HepG2 (cell line): ENCODE data around the gene HLA-B. TPM values are rescaled to one million over a fixed set of nuclear protein-coding genes. Genes with fewer than 3 reads are reported as not detected.

Source experiments
- ATAC-seq: fragments of 200-7000 bp; cut with Tn5 transposase; 3 replicates; pipeline ENCODE4 v1.9.1; 2020; ENCODE audit warnings: mild to moderate bottlenecking, moderate library complexity
- BruUV-seq: library from RNA; stranded (reverse); fragments of 400-500 nt; replicated peaks from 2 replicates; lab custom pipeline; 2021; lab: Mats Ljungman, UMichigan
- CTCF ChIA-PET: fragments of 300-600 bp; formaldehyde crosslinking; extraction: SDS; loops from one replicate; lab custom pipeline; 2021; ENCODE audit warnings: low total read pairs, inconsistent platforms, low intra/inter-chr PET ratio; lab: Yijun Ruan, JAX
- POLR2A ChIA-PET: fragments of 350-600 bp; sonication (Branson Sonifier 250); formaldehyde crosslinking; loops from one replicate; lab custom pipeline; 2020; ENCODE audit warnings: antibody characterized with exemption, inconsistent platforms; lab: Yijun Ruan, JAX
- DNase-seq: peaks from one replicate; pipeline ENCODE4 v3.0.0-alpha.2; 2015; ENCODE audit warnings: low spot score
- FAIRE-seq: peaks from 3 replicates; lab custom pipeline; 2011; peaks lifted over from hg19 to GRCh38; lab: Jason Lieb, UNC
- H2AFZ ChIP-seq: one replicate; pipeline ENCODE4 v1.6.1; 2011; ENCODE audit warnings: low read length, inconsistent platforms
- H3K27ac ChIP-seq: fragments of 300-600 bp; 3 replicates; pipeline ENCODE4 v1.8.0; 2011; ENCODE audit warnings: mixed run types, mild to moderate bottlenecking, mixed read lengths, low read length, inconsistent platforms; ENCODE audit not compliant: insufficient read depth; ENCODE audit errors: extremely low read length
- H3K27me3 ChIP-seq, 2 experiments: fragments of 200-600 bp in 1 of 2; 2 replicates in 1 of 2; 3 replicates in 1 of 2; pipeline versions ENCODE4 v1.6.0 to v1.8.0; 2011; ENCODE audit warnings: low read length in 2 of 2, mild to moderate bottlenecking in 2 of 2, moderate library complexity in 2 of 2, inconsistent platforms in 1 of 2; ENCODE audit not compliant: insufficient read depth in 2 of 2, control insufficient read depth in 1 of 2
- H3K36me3 ChIP-seq, 2 experiments: fragments of 200-600 bp in 1 of 2; replicated peaks in 1 of 2; 2 replicates in 1 of 2; 3 replicates in 1 of 2; pipeline versions ENCODE4 v1.5.1 to v1.8.0; 2011; ENCODE audit warnings: low read length in 2 of 2, inconsistent platforms in 1 of 2; ENCODE audit not compliant: insufficient read depth in 2 of 2, control insufficient read depth in 1 of 2
- H3K4me1 ChIP-seq: 2 replicates; pipeline ENCODE4 v1.5.1; 2012; ENCODE audit warnings: low read length, inconsistent platforms; ENCODE audit not compliant: insufficient read depth
- H3K4me2 ChIP-seq: 2 replicates; pipeline ENCODE4 v1.6.0; 2011; ENCODE audit warnings: low read depth, low read length, inconsistent platforms
- H3K4me3 ChIP-seq, 3 experiments: fragments of 200-600 bp in 1 of 3; sonication (generic), shearing (Covaris generic) in 1 of 3; replicated peaks in 1 of 3; 2 replicates each; pipeline ENCODE4 v1.5.1; 2011 to 2016; ENCODE audit warnings: low read length in 3 of 3, inconsistent platforms in 2 of 3, low read depth in 2 of 3, mild to moderate bottlenecking in 2 of 3, control low read depth in 1 of 3, mixed read lengths in 1 of 3; ENCODE audit not compliant: insufficient read depth in 1 of 3
- H3K79me2 ChIP-seq: one replicate; pipeline ENCODE4 v1.6.1; 2011; ENCODE audit warnings: low read length, inconsistent platforms; ENCODE audit not compliant: insufficient read depth
- H3K9ac ChIP-seq: 2 replicates; pipeline ENCODE4 v1.6.0; 2011; ENCODE audit warnings: mild to moderate bottlenecking, low read depth, low read length, inconsistent platforms; ENCODE audit not compliant: insufficient read depth
- H3K9me3 ChIP-seq: 2 replicates; pipeline ENCODE4 v1.5.1; 2012; ENCODE audit warnings: mild to moderate bottlenecking, low read length
- H4K20me1 ChIP-seq: 2 replicates; pipeline ENCODE4 v1.6.0; 2011; ENCODE audit warnings: inconsistent platforms, mild to moderate bottlenecking, low read length, moderate library complexity; ENCODE audit not compliant: insufficient read depth
- GATA4 ChIP-seq: sonication (generic); IDR thresholded peaks from 2 replicates; pipeline ENCODE4 v1.6.1; 2016; ENCODE audit warnings: antibody characterized with exemption, low read depth, borderline replicate concordance
- GTF3A ChIP-seq: sonication (generic); formaldehyde crosslinking; conservative IDR thresholded peaks from 2 replicates; pipeline ENCODE4 v1.4.0; 2020; ENCODE audit warnings: mild to moderate bottlenecking, missing genetic modification reagents
- IKZF1 ChIP-seq: fragments of 450-650 bp; IDR thresholded peaks from 2 replicates; pipeline ENCODE4 v1.7.1; 2016
- PAF1 ChIP-seq: IDR thresholded peaks from 2 replicates; pipeline ENCODE4 v1.6.1; 2016; ENCODE audit warnings: missing genetic modification reagents, missing compliant biosample characterization
- PAX8 ChIP-seq: sonication (generic); formaldehyde crosslinking; IDR thresholded peaks from 2 replicates; pipeline ENCODE4 v1.8.0; 2022; ENCODE audit warnings: mild to moderate bottlenecking, missing genetic modification reagents, borderline replicate concordance
- RFXAP ChIP-seq: sonication (generic); formaldehyde crosslinking; IDR thresholded peaks from 2 replicates; pipeline ENCODE4 v1.4.0; 2020; ENCODE audit warnings: missing genetic modification reagents, borderline replicate concordance
- TSC22D2 ChIP-seq: sonication (generic); formaldehyde crosslinking; IDR thresholded peaks from 2 replicates; pipeline ENCODE4 v1.5.1; 2020; ENCODE audit warnings: missing genetic modification reagents, mild to moderate bottlenecking, borderline replicate concordance
- ZMYM3 ChIP-seq: sonication (generic); formaldehyde crosslinking; IDR thresholded peaks from 2 replicates; pipeline ENCODE4 v1.5.1; 2020; ENCODE audit warnings: mild to moderate bottlenecking, missing genetic modification reagents
- ZNF746 ChIP-seq: sonication (generic); formaldehyde crosslinking; IDR thresholded peaks from 2 replicates; pipeline ENCODE4 v1.8.0; 2022; ENCODE audit warnings: mild to moderate bottlenecking, missing genetic modification reagents
- ZNF883 ChIP-seq: sonication (generic); formaldehyde crosslinking; IDR thresholded peaks from 2 replicates; pipeline ENCODE4 v1.5.1; 2020; ENCODE audit warnings: mild to moderate bottlenecking, missing genetic modification reagents; ENCODE audit errors: not compliant biosample characterization
- WGBS: methylation state at CpG from one replicate; pipeline ENCODE4 v1.1.6; 2017; ENCODE audit warnings: low lambda C conversion rate; 5-methylcytosine and 5-hydroxymethylcytosine counted together
- in situ Hi-C: cut with HindIII; loops from 2 replicates; pipeline ENCODE4 v1.10.0; 2017; ENCODE audit warnings: low pct_unique_long_range_greater_than_20kb; ENCODE audit not compliant: extremely low pct_ligation_motif_present
- intact Hi-C: fragments of 100-400 bp; cut with micrococcal nuclease; formaldehyde crosslinking; loops from one replicate; pipeline ENCODE4 v1.10.0; 2022; ENCODE audit not compliant: unreplicated experiment
- polyA plus RNA-seq, 8 experiments: library from polyadenylated mRNA; depleted of rRNA in 3 of 8; stranded (reverse) in 7 of 8; unstranded in 1 of 8; fragments of >200 nt; fragmentation: Illumina TruSeq in 4 of 8; extraction: Trizol in 4 of 8; gene quantifications; 2 replicates each; pipeline versions ENCODE4 v1.2.1 to v1.2.3, GENCODE V29; 2011 to 2016; ENCODE audit warnings: low read depth in 4 of 8, missing spikeins in 1 of 8, mixed read lengths in 1 of 8; ENCODE audit not compliant: insufficient read depth in 1 of 8
- total RNA-seq, 5 experiments: library from RNA; depleted of rRNA; stranded (reverse); fragments of >200 nt; fragmentation: Illumina TruSeq; extraction: Trizol; gene quantifications; 2 replicates each; pipeline ENCODE4 v1.2.3, GENCODE V29; 2016; ENCODE audit warnings: low read depth in 1 of 5
- TF ChIP-seq, protein P1 (sequence below): sonication (generic); formaldehyde crosslinking; IDR thresholded peaks from 2 replicates; pipeline ENCODE4 v1.5.0; 2020; ENCODE audit warnings: missing genetic modification reagents
- TF ChIP-seq, protein P2 (sequence below): sonication (generic); formaldehyde crosslinking; IDR thresholded peaks from 2 replicates; pipeline ENCODE4 v1.4.0; 2020; ENCODE audit warnings: low read depth, mild to moderate bottlenecking, missing genetic modification reagents
- TF ChIP-seq, protein P3 (sequence below): sonication (generic); formaldehyde crosslinking; IDR thresholded peaks from 2 replicates; pipeline ENCODE4 v1.4.0; 2020; ENCODE audit warnings: mild to moderate bottlenecking, missing genetic modification reagents

The HLA-B gene
- total and polyA plus RNA-seq, 2 of the 13 experiments (the other 11 are each of a cell fraction or from before 2014, with no cell fraction given) = 35.3 to 88.9 TPM

DNA sequence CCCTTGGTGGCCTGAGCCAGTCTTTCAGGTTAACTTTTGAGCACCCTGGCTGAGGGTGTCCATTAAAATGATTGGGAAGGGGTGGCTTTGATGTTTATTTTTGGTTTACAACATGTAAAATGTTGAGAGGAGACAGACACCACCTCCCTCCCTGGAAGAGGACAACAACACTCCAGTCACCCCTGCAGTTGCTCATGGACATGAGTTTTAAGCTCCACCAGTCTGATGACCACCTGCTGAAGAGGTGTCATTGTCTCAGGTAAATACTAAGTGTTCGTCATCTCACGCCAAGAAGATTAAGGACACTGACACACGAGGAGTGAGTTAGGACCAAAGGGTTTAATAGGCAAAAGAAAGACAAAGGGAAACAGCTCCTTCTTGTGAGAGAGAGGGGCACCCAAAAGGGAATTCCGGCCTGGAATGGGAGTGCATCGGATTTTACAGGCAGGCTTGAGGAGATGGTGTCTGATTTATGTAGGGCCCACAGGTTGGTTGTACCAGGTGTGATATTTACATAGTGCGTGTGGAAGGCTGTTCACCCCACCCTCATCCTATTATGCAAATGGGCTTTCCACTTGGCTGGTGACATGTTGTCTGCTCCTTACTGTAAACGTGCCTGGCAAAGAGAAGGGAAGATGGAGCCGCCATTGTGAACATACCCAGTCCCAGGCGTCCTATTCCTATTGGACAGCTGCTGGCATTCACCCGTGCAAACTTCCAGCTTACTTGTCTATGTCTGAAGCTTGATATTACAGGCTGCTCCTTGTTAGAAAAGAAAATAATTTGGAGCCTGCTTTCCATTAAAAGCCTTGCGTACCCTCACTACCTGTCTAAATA, 6.6 kb downstream of the HLA-B start (continued):
- no peak for TF ChIP-seq GATA4
- no peak for TF ChIP-seq GTF3A (CRISPR knock-in tag)
- TF ChIP-seq, protein P1, sequence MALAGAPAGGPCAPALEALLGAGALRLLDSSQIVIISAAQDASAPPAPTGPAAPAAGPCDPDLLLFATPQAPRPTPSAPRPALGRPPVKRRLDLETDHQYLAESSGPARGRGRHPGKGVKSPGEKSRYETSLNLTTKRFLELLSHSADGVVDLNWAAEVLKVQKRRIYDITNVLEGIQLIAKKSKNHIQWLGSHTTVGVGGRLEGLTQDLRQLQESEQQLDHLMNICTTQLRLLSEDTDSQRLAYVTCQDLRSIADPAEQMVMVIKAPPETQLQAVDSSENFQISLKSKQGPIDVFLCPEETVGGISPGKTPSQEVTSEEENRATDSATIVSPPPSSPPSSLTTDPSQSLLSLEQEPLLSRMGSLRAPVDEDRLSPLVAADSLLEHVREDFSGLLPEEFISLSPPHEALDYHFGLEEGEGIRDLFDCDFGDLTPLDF = no peak
- TF ChIP-seq ZMYM3 = no peak
- TF ChIP-seq ZNF883 (CRISPR knock-in tag) = no peak
- no peak for TF ChIP-seq PAF1

DNA sequence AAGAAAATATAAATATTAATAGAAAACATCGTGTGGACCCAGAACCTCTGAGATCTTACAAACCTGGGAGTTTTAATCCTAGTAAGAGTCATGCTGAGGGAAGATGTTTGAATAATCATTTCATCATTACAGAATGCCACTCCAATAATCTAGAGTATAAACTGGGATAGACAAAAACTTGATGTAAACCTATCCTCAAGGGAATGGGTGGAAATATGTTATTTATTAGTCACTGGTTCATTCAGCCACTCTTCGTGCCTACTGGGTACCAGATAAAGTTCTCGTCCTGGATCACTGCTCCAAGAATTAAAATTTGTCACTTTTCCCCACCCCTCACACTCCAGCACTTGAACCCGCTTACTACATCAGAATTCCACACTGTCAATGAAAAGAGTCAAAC, 7.7 kb downstream of the HLA-B start:
- TF ChIP-seq, protein P2, sequence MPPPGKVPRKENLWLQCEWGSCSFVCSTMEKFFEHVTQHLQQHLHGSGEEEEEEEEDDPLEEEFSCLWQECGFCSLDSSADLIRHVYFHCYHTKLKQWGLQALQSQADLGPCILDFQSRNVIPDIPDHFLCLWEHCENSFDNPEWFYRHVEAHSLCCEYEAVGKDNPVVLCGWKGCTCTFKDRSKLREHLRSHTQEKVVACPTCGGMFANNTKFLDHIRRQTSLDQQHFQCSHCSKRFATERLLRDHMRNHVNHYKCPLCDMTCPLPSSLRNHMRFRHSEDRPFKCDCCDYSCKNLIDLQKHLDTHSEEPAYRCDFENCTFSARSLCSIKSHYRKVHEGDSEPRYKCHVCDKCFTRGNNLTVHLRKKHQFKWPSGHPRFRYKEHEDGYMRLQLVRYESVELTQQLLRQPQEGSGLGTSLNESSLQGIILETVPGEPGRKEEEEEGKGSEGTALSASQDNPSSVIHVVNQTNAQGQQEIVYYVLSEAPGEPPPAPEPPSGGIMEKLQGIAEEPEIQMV (CRISPR knock-in tag) = no peak
- TF ChIP-seq PAX8 (no peak), RFXAP (CRISPR knock-in tag) (no peak), ZNF746 (CRISPR knock-in tag) (no peak), IKZF1 (no peak), TSC22D2 (no peak)
- TF ChIP-seq, protein P3, sequence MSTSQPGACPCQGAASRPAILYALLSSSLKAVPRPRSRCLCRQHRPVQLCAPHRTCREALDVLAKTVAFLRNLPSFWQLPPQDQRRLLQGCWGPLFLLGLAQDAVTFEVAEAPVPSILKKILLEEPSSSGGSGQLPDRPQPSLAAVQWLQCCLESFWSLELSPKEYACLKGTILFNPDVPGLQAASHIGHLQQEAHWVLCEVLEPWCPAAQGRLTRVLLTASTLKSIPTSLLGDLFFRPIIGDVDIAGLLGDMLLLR (CRISPR knock-in tag) = no peak
- no TSS peak for BruUV-seq
- DNase-seq = no peak
- intact Hi-C loops = no loop called here
- no peak overlapping the region for H3K27ac ChIP-seq
- H4K20me1 ChIP-seq = no peaks in the 10 kb centered on the region
- H3K79me2 ChIP-seq = no peaks in the 10 kb centered on the region
- H3K9ac ChIP-seq = no peak overlapping the region
- H3K36me3 ChIP-seq = no peaks in the 10 kb centered on the region
- no peak overlapping the region for H3K4me3 ChIP-seq
- ChIA-PET CTCF (no interaction called here), POLR2A (no interaction called here)
- no peaks in the 10 kb centered on the region for H3K9me3 ChIP-seq
- no peak for FAIRE-seq
- no peak overlapping the region for H2AFZ ChIP-seq
- H3K4me1 ChIP-seq = peaks cover 9% of the 10 kb centered on the region; the same call in 1 of the 2 replicates
- peaks cover 0 to 8% of the 10 kb centered on the region in 2 experiments; a peak in 1 of 5 replicates for H3K27me3 ChIP-seq
- ATAC-seq = no peak
- in situ Hi-C loops = no loop called here
- 23% methylated on average over 4 of the region's 4 CpGs for WGBS
- H3K4me2 ChIP-seq = no peak overlapping the region
